Measurements from ENCODE around the gene KRT9.

DNA sequence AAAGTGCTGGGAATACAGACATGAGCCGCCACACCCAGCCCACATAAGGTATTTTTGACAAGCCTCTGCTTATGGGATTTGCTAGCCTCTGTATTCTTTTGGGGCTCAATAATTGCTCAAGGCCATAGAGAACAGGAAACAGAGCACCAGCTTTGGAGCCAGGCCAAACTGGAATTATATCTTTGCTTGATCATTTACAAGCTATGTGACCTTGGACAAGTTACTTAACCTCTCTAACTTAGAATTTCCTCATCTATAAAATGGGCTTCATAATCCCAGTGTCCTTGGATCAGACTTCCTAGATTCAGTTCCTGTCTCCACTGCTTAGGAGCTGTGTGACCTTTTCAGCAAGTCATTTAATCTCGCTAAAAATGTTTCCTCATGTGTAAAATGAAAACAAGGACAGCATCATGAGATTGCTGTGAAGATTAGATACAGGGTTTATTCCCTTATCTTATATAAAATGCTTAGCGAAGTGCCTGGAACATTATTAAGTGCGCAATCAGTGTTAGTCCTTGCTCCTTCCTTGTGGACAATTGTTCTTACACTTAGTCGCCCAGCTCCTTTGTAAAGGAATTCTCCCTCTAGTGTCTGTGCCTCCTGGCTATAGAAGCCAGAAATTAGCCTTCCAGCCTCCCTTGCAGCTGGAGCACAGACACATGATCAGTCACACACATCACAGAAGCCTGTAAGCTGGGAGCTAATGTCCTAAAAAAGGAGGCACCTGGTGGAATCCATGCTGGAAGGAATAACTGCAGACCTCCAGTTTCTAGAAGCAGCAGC is 16.6 kb downstream of the KRT9 start:
- TF ChIP-seq POLR2A (IDR thresholded peaks at IDR 0.05) = no peak
- peak in 1 of 3 donors; percentile 16 for TF ChIP-seq POLR2AphosphoS5 (IDR thresholded peaks at IDR 0.05)
- TF ChIP-seq, protein P1, sequence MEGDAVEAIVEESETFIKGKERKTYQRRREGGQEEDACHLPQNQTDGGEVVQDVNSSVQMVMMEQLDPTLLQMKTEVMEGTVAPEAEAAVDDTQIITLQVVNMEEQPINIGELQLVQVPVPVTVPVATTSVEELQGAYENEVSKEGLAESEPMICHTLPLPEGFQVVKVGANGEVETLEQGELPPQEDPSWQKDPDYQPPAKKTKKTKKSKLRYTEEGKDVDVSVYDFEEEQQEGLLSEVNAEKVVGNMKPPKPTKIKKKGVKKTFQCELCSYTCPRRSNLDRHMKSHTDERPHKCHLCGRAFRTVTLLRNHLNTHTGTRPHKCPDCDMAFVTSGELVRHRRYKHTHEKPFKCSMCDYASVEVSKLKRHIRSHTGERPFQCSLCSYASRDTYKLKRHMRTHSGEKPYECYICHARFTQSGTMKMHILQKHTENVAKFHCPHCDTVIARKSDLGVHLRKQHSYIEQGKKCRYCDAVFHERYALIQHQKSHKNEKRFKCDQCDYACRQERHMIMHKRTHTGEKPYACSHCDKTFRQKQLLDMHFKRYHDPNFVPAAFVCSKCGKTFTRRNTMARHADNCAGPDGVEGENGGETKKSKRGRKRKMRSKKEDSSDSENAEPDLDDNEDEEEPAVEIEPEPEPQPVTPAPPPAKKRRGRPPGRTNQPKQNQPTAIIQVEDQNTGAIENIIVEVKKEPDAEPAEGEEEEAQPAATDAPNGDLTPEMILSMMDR (IDR thresholded peaks at IDR 0.05) = no peak
- TF ChIP-seq EP300 (IDR thresholded peaks at IDR 0.05; ENCODE audit: low read depth) = no peak

Data from transverse colon (tissue), 4 donors.